Endothelial cell (in vitro differentiated cells): ENCODE results near the gene ADAMTS16. TPM values are rescaled to one million over a fixed set of nuclear protein-coding genes. Genes with fewer than 3 reads are reported as not detected.

Experiments
- DNase-seq: peaks from one replicate; pipeline ENCODE4 v3.0.0; 2021; ENCODE audit warnings: low spot score
- H3K27ac Mint-ChIP-seq: one replicate; pipeline ENCODE4 v1.8.0; 2021; ENCODE audit warnings: mixed read lengths, inconsistent platforms; ENCODE audit not compliant: unreplicated experiment
- H3K27me3 Mint-ChIP-seq: one replicate; pipeline ENCODE4 v1.8.0; 2021; ENCODE audit warnings: mild to moderate bottlenecking, moderate library complexity, mixed read lengths, inconsistent platforms; ENCODE audit not compliant: unreplicated experiment
- H3K36me3 Mint-ChIP-seq: one replicate; pipeline ENCODE4 v1.8.0; 2021; ENCODE audit warnings: mild to moderate bottlenecking, low read depth, mixed read lengths, inconsistent platforms; ENCODE audit not compliant: unreplicated experiment
- H3K4me1 Mint-ChIP-seq: one replicate; pipeline ENCODE4 v1.8.0; 2021; ENCODE audit warnings: mild to moderate bottlenecking, mixed read lengths, inconsistent platforms; ENCODE audit not compliant: unreplicated experiment
- H3K4me3 Mint-ChIP-seq: one replicate; pipeline ENCODE4 v1.8.0; 2021; ENCODE audit warnings: mild to moderate bottlenecking, mixed read lengths, inconsistent platforms; ENCODE audit not compliant: unreplicated experiment
- H3K9me3 Mint-ChIP-seq: one replicate; pipeline ENCODE4 v1.8.0; 2021; ENCODE audit warnings: mixed read lengths, inconsistent platforms; ENCODE audit not compliant: unreplicated experiment
- CTCF ChIP-seq: fragments of 200-600 bp; sonication (generic); IDR thresholded peaks from one replicate; pipeline ENCODE4 v1.5.0; 2021; ENCODE audit warnings: antibody characterized with exemption; ENCODE audit not compliant: unreplicated experiment
- total RNA-seq: library from RNA; stranded (reverse); fragmentation: NEBNext Ultra II Directional; extraction: Animal tissue kit (Norgen Biotek cat#: 25700); gene quantifications from one replicate; pipeline ENCODE4 v1.2.1, GENCODE V29; 2021; ENCODE audit not compliant: unreplicated experiment

ADAMTS16 gene
- total RNA-seq, 1 donor from 2014 or later, result 27.8 TPM

- H3K27ac Mint-ChIP-seq, result no peak overlapping the region
- DNase-seq, result no peak
- no peaks in the 10 kb centered on the region for H3K9me3 Mint-ChIP-seq
- no peak overlapping the region for H3K4me3 Mint-ChIP-seq
- no peaks in the 10 kb centered on the region for H3K36me3 Mint-ChIP-seq
- peaks cover 9% of the 10 kb centered on the region for H3K27me3 Mint-ChIP-seq
- no peak for TF ChIP-seq CTCF
- peaks cover 47% of the 10 kb centered on the region for H3K4me1 Mint-ChIP-seq
Measured at GRCh38 chr5:5335107-5335506, 195.0 kb downstream of the ADAMTS16 start.

GRCh38 chr5:5335700-5336264 is 195.7 kb downstream of the ADAMTS16 start:
- no peak for DNase-seq
- Mint-ChIP-seq H3K36me3 (no peaks in the 10 kb centered on the region), H3K27ac (peak overlapping the region; percentile 28), H3K27me3 (peaks cover 9% of the 10 kb centered on the region), H3K4me1 (peaks cover 42% of the 10 kb centered on the region), H3K4me3 (no peak overlapping the region), H3K9me3 (no peaks in the 10 kb centered on the region)
- no peak for TF ChIP-seq CTCF

- no peak for DNase-seq
- H3K4me1 Mint-ChIP-seq, result peaks cover 23% of the 10 kb centered on the region
Measured at GRCh38 chr5:5339257-5339656, 199.1 kb downstream of the ADAMTS16 start.

GRCh38 chr5:5340206-5340729 is 200.1 kb downstream of the ADAMTS16 start:
- Mint-ChIP-seq H3K4me3 (no peak overlapping the region), H3K27ac (no peak overlapping the region), H3K27me3 (peaks cover 4% of the 10 kb centered on the region), H3K4me1 (peaks cover 25% of the 10 kb centered on the region), H3K9me3 (no peaks in the 10 kb centered on the region), H3K36me3 (no peaks in the 10 kb centered on the region)
- no peak for TF ChIP-seq CTCF
- DNase-seq, result peak; percentile 37

More at GRCh38 chr5:5339257-5339656, 199.1 kb downstream of the ADAMTS16 start:
- no peak overlapping the region for H3K27ac Mint-ChIP-seq
- no peaks in the 10 kb centered on the region for H3K36me3 Mint-ChIP-seq
- H3K9me3 Mint-ChIP-seq, result no peaks in the 10 kb centered on the region
- peaks cover 5% of the 10 kb centered on the region for H3K27me3 Mint-ChIP-seq
- TF ChIP-seq CTCF, result no peak
- H3K4me3 Mint-ChIP-seq, result no peak overlapping the region

GRCh38 chr5:5341531-5342292 is 201.6 kb downstream of the ADAMTS16 start:
- no peaks in the 10 kb centered on the region for H3K36me3 Mint-ChIP-seq
- no peak for TF ChIP-seq CTCF
- no peak overlapping the region for H3K27ac Mint-ChIP-seq
- DNase-seq, result no peak
- peaks cover 14% of the 10 kb centered on the region for H3K4me1 Mint-ChIP-seq
- no peak overlapping the region for H3K4me3 Mint-ChIP-seq
- H3K27me3 Mint-ChIP-seq, result peaks cover 4% of the 10 kb centered on the region
- H3K9me3 Mint-ChIP-seq, result no peaks in the 10 kb centered on the region
